Dermis blood vessel endothelial cell (primary cell): Measurements from ENCODE around the gene OVAAL. TPM values are rescaled to one million over a fixed set of nuclear protein-coding genes. Genes with fewer than 3 reads are reported as not detected.

ENCODE experiments used
- DNase-seq: peaks from one replicate; pipeline ENCODE4 v3.0.0; 2010
- total RNA-seq: library from RNA; depleted of rRNA; stranded (reverse); fragments of >200 nt; gene quantifications from 2 replicates; pipeline ENCODE4 v1.2.3, GENCODE V29; 2014

Gene OVAAL
- total RNA-seq: not detected in 2 replicates

DNA sequence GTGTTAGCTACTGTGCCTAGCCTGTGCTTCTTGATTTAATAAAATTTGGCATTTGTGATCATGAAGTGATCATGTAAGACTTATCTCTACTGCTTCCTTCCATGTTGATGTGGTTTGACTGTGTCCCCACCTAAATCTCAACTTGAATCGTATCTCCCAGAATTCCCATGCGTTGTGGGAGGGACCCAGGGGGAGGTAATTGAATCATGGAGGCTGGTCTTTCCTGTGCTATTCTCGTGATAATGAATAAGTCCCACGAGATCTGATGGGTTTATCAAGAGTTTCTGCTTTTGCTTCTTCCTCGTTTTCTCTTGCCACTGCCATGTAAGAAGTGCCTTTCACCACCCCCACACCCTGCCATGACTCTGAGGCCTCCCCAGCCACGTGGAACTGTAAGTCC lies at the start of gene OVAAL:
TSS of gene OVAAL (plus strand) at position 301 of the 400 bp plus-strand sequence.
- no peak for DNase-seq

GRCh38 chr1:180510882-180511281 lies 47.9 kb upstream of the OVAAL start:
- no peak for DNase-seq

DNA sequence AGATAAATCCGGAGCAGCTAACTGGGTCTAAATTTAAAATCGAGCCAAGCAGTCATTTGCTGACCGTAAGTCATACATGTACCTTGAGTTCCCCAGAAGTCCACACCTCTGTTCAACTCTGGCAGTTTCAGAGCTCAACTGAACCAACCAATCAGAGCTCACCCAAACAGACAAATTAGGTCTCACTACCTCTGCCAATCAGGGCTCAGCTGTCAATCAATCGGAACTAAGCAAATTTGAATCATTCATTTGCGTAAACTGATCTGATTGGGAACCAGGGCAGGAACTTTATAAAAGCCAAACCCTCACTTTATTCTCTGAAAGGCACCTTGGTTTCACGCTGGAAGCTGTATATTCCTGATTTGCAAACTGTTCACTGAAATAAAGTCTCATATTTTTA lies 45.2 kb upstream of the OVAAL start:
- DNase-seq: no peak

- DNase-seq: no peak
These were observed 43.4 kb upstream of the OVAAL start for GRCh38 chr1:180515364-180515763.

- peak; percentile 92 for DNase-seq
These were observed 42.8 kb upstream of the OVAAL start for GRCh38 chr1:180515857-180516388.

DNA sequence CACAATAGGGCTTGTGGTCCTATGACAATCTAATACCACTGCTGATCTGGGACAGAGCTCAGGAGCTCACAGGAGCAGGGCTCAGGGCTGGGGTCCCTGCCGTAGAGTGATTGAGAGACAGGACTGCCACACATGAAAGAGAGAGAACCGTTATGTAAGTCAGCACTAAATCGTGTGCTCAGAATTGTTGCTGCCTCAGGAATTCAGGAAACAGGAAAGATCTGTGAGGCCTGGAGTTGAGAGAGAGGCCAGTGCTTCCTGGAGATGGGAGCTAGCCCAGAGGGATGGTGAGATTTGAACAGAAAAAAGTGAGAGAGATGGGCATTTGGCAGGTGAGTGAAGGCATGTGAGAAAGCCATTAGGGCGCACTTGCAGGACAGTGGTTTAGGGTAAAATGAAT lies 38.9 kb upstream of the OVAAL start:
- peak; percentile 87 for DNase-seq

DNA sequence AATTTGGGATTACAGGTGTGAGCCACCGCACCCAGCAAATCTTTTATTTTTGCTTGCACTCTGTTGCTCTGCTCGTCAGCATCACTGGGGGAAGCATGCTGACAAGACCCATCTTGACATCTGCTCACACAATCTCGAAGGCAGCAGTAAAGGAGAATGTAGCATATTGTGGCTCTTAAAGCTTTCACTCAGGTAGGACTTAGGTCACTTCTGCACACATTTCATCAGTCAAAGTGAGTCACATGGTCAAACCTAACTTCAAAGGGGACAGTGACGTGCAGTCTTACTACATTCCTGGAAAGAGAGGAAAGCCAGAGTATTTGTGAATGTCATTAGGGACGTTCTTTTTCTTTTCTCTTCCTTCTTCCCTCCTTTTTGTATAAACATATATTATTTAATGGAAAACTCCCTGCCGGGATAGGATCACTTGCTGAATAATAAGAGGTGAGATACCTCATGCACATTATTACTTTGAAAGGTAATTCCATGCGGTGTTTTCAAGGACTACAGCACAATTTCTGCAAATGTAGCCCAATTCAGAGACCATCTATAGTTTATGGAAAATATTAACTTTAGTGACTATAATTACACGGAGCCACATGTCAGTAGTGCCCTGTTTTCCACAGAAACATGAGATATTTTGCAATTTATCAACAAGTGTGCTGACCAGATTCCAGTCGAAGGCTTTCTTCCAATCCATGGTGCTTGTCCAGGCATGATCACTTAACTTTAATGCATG lies 37.1 kb upstream of the OVAAL start:
- DNase-seq: no peak

DNA sequence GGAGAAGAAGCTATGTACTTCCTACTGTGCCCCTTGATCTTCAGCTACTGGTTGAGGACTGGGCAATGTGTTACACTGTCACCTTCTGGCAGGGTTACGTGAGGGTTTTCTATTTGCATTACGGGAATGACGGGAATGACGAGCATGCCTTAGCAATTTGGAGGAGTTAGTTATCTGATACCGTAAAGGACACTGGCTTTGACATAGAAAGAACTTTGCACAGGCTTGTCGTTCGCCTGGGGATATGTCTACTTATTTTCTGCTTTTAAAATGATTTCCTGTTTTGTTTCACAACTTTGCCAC lies 36.6 kb upstream of the OVAAL start:
- DNase-seq: no peak

GRCh38 chr1:180524160-180524914 lies 34.4 kb upstream of the OVAAL start:
- DNase-seq: no peak

- peak; percentile 24 for DNase-seq
These were observed 33.6 kb upstream of the OVAAL start for GRCh38 chr1:180524915-180525714.

GRCh38 chr1:180525715-180526039 lies 33.1 kb upstream of the OVAAL start:
- DNase-seq: no peak

DNA sequence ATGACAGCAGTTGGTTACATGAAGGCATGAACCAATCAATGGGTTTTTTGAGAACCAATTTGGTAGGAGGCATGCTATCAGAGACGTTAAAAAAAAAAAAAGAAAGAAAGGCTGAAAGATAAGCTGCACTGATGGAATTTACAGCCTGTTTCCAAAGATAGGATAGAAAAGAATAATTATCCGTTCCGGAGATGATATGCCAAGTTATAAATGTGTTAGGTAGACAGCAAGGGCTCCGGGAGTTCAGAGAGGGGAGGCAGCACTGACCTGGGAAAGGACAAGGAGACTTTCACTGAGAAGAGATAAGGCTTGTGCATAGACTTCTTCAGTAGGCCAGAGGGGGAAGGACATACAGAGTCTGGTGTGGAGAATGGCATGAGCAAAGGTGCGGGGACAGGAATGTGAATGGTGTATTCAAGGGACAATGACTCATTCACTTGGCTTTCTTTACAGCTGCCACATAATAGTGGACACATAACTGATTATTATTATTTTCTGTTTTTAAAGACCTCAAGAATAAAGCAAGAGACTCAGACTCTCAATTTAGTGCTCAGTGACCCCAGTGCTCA lies 31.6 kb upstream of the OVAAL start:
- DNase-seq: peak; percentile 81

- no peak for DNase-seq
These were observed 29.8 kb upstream of the OVAAL start for GRCh38 chr1:180528868-180529470.

GRCh38 chr1:180530501-180530900 lies 28.3 kb upstream of the OVAAL start:
- peak; percentile 94 for DNase-seq

- DNase-seq: no peak
These were observed 25.9 kb upstream of the OVAAL start for GRCh38 chr1:180532854-180533253.

DNA sequence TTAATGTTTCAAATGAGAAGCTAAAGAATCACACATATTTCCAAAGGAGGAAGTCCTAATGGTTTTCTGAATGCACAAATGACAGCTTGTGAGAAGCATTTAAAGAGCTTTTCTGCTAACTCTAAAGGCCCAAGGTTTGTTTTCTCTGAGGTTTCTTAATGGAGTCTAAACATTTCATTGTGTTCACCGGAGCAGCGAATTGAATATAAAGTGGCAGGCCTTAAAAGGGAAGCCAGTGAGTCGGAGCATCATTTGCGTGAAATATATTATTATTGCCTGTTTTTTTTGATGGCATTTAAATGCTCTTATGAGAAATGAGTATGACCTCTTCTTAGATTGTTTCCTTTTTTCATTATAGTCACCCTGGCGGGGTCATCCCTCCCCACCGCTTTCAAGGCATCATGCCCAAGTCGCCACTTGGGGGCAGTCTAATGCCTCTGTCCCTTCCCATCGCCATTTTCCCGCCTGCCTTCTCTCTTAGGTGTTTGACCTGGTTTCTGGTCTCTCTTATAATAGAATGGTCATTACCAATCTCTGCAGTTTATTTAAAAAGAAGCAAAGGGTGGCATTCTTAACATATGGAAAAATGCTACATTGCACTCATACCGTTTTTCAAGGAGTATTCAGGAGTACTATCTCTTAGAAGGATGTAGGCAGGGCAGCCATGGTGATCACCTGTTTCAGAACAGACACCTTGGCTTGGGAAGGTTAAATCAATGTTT lies 25.3 kb upstream of the OVAAL start:
- peak; percentile 86 for DNase-seq

DNA sequence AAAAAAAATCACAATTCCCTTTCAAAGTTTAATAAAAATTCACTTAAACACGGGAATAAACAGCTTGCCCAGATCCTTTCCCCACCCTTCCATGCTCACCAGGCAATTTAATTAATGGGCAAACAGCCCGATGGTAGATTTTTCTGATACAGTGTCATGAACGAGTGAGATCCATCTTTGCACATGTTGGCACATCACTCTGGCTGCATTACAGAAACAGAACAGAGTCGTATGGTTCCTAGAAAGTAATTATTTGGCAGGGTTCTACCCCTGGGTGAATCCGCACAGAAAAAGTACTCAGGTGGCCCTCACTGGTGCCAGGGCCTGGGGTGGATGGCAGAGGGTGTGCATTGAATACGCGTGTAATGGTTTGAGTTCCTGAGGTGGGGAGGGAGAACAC lies 24.6 kb upstream of the OVAAL start:
- no peak for DNase-seq

DNA sequence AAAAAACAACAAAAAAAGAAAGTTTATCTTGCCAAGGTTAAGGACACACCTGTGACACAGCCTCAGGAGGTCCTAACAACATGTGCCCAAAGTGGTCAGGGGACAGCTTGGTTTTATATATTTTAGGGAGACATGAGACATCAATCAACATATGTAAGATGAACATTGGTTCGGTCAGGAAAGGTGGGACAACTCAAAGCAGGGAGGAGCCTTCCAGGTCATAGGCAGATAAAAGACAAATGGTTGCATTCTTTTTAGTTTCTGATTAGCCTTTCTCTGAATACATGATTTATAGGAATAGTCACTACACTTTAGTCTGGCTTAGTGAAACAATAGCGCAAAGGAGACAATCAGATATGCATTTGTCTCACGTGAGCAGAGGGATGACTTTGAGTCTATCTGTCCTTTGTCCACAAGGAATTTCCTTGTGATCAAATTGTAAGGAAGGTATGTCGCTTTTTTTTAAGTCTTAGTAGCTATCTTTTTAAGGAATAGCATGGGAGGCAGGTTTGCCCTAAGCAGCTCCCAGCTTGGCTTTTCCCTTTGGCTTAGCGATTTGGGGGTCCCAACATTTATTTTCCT lies 23.3 kb upstream of the OVAAL start:
- DNase-seq: no peak

- DNase-seq: no peak
These were observed 21.9 kb upstream of the OVAAL start for GRCh38 chr1:180536821-180537372.

DNA sequence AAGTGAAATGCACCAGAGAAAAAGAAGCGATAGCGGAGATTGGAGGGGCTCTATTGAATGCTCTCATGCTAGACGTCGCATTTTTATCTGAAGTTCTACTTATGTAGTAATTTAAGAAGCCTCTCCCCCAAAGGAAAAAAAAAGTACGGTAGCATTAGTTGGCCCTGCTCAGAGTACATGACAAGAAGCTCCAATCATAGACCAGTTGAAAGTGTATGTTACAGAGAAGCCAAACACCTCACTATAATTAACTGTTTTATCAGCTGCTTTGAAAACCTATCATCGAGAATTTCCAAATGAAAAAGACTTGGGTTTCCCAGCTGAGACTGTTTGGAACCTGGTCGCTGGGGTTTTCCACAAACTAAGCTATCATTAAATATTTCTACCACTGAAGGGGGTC lies 19.6 kb upstream of the OVAAL start:
- DNase-seq: no peak
